ENCODE data around the gene LRP11.
A peak's percentile ranks its signal among the peaks of the same experiment; 100 is the strongest.
"Not testable (repeated sequence)": the region's sequence is repeated elsewhere in the genome, so short reads cannot be mapped to it uniquely, and the experiment has no call there.

LRP11 gene

DNA sequence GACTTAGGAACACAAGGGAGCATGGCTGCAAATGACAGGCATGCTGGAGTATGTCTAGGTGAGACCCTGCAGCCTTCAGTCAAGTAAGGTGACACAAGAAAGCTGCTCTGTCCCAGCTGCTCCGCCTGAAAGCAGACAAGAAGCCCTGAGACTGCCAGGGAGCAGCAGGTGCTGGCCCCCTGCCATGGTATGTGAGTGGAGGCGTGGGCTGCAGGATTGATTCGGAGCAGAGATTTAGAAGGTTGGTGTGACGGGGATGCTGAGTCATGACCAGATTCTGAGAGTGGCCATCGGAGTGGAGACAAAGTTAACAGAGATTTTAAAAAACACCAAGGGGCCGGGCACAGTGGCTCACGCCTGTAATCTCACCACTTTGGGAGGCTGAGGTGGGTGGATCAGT, 17.8 kb downstream of the LRP11 start:
- DNase-seq, result no peak

DNA sequence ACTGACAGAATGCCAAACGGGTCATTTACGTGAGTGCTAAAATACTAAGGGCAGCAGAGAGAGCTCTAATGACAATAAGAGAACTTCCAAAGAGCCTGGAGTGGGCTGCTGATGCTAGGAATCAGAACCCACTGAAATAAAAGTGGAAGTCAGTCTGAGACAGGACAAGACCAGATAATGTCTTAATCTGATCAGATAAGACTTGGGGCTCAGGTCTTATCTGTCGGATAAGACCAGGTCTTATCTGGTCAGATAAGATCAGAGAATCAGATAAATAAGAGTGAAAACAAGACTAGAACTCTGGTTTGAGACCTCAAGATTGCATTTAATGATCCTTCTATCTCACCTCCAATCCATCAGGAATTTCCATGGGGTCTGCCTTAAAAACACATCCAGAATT, 18.6 kb downstream of the LRP11 start:
- DNase-seq, result no peak

DNA sequence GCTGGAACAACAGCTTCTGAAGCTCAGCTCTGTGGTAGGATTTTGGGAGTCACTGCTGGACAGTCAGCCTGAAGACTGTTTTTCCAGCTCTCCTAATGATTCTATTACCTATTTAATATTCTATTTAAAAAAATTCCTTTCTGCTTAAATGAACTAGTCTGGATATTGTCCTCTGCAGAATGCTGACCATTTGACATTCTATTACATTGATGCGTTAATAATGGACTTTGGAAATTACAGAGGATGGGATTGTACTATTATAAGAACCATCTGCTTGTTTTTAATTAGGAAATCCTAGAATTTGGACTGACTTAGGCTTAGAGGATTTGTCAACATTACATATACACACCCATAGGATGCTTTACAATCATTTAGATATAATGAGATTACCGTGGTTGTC, 19.7 kb downstream of the LRP11 start:
- no peak for DNase-seq

DNA sequence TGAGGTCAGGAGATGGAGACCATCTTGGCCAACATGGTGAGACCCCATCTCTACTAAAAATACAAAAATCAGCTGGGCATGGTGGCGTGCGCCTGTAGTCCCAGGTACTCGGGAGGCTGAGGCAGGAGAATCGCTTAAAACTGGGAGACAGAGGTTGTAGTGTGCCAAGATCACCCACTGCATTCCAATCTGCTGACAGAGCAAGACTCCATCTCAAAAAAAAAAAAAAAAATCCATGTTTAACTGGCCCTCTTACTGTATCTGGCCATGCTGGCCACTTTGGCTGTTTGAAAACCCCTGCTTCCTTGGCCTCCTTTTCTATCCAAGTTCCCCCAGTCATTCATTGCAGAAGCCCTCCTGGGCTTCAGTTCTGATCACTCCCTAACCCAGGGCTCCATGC, 20.1 kb downstream of the LRP11 start:
- not testable (repeated sequence) for DNase-seq

DNA sequence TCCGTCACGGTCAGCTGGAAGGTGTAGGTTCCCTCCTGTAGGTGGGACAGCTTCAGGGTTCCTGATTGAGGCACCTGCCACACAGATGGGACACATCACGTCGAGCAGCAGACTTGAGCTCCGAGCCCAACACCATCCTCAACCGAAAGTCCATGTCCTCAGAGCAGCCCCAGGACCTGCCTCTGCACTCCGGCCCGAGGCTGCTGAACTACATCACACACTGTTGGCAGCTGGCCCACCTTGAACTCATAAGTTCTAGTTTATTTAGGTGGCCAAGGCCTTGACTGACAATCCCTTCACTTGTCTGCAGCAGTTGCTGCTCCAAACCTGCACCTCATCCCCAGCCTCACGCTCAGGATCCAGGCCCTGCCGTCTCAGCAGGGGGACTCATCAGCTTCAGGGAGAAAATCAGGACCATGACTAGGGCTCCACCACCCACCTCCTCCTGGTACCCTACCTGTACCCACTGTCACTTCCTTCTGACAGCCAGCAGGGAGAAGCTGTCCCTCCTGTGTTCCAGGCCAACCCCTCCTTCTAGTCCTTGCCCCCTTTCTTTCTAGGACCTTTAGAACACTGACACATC, 21.0 kb downstream of the LRP11 start:
- DNase-seq, result no peak

DNA sequence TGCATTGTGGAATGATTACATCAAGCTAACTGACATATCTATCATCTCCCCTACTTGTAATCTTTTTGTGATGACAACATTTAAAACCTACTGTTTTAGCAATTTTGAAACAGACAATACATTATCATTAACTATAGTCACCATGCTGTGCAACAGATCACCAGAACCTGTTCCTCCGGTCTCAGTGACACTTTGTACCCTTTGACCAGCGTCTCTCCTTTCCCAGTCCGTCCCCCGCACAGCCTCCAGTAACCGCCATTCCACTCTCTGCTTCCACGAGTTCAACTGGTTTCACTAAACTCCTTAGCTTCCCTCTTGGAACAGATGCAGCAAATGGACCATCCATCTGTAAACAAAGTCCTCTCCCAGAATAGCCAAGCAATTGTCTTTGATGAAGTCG, 21.8 kb downstream of the LRP11 start:
- no peak for DNase-seq

DNA sequence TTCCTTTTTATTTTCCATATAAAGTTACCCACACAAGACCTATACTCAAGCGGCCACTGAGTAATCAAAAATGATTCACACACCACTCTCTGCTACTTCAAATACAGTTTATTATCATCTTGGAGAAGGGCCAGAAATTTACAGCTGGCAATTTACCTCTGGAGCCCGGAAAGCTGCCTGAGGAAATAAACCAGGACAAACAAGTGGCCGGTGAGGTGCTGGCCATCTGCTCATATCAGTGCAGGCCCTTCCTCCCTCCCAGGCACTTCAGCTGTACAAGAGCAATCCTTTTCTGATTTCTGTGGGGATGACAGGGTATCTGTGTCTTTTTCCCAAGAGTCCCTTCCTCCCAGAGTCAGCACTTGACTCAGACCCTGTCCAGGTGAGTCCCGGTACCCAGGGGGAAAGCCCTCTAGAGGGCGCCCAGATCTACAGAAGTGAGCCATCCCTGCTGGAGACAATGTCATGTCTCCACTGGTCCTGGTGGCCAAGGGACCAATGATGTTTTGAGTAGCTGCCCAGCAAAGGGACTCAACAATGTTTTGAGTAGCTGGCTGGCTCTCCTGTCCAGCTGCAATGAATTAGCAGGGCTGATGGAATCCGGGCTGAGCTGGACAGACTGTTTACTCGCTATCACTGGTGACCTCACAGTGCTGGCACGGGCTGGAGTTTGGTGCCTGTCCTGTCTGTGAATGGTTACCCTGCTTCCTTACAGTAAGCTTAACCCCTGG, 23.6 kb downstream of the LRP11 start:
- peak; percentile 53 for DNase-seq

DNA sequence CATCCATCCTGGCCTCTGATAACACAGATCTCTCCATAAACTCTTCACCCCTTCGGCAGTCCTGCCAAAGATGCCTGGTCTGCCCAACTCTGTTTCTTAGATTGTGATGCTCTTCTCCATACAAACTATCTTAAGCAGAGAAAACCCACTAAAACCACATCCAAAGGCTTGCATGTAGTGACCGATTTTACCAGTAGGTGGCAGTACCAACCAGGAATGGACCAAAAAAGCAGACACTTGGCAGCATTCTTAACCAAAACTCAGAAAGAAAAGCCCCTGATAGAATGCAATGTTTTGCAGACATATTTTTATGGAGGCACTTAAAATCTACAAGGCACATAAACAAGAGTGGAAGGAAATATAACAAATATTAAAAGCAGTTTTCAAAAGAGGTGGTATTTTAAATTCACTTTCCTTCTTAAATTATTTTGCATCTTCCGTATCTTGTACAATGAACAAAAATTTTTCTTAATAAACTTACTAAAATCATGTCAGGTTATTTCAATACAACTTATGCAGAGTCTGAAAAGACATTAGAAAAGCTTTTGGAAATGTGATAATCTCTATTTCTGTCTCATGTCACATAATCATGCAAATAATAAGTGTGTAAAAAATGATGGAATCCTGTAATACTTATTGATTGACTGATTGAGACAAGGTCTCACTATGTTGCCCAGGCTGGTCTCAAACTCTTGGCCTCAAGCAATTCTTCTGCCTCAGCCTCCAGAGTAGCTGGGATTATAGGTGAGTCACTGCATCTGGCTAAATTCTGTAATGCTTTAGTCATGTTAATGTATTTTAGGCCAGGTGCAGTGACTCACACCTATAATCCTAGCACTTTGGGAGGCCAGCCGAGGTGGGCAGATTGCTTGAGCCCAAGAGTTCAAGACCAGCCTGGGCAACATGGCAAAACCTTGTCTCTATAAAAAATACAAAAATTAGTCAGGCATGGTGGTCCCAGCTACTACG, 29.4 kb downstream of the LRP11 start:
- peak; percentile 76 for DNase-seq

DNA sequence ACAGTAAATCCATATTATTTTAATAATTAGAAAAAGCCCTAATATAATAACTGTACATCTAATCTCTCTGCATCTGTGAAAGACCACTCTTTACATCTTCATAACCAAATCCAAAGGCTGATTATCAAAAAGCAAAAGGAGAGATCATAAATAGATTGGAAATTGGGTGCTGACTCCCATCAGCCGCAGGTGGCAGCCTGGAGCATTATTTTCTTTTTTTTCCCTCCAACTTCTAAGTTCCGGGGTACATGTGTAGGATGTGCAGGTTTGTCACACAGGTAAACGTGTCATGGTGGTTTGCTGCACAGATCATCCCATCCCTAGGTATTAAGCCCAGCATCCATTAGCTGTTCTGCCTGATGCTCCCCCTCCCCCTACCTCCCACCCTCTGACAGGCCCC, 30.5 kb downstream of the LRP11 start:
- no peak for DNase-seq

DNA sequence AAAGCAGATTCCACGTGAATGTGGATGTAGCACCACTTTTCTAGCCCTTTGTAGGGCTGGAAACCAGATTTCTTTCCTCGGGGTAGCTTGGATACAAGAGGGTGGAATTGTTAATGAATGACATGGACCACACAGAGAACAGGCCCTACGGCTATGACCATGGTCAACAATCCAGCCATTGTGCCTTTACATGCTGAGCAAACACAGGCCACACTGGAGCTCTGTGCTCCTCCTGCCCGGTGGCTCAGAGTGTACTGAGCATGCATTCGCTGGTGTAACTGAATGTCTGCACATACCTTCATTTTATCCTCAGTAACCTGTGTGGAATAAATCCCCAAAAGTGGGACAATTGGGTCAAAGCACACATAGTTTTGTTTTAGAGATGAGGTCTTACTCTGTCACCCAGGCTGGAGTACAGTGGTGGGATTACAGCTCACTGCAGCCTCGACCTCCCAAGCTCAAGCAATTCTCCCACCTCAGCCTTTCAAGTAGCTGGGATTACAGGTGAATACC, 32.8 kb downstream of the LRP11 start:
- no peak for DNase-seq

DNA sequence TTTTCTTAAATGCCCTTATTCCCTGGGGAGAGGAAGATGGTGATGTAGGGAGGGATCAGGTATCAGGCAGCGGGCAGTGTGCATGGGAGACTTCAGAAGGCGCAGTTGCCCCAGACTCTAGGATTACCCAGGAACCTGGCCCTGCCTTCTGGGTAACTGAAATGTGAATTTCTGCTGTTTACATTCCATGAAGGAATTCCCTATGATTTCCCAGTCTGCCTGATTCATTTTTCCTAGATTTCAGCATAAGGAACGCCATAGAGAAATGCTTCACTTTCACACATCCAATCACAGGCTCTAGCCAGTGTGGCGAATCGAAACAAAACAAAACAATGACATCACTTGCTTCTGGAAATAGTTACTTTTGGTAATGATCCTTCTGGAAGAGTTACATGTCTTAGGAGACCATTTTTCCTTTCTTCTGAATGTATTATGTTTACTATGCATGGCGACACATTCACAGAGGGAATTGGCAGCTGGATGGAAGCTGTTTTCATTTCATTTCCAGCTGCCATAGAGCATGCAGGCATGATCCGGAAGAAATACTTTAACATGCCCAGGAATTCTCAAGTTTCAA, 33.3 kb downstream of the LRP11 start:
- no peak for DNase-seq

DNA sequence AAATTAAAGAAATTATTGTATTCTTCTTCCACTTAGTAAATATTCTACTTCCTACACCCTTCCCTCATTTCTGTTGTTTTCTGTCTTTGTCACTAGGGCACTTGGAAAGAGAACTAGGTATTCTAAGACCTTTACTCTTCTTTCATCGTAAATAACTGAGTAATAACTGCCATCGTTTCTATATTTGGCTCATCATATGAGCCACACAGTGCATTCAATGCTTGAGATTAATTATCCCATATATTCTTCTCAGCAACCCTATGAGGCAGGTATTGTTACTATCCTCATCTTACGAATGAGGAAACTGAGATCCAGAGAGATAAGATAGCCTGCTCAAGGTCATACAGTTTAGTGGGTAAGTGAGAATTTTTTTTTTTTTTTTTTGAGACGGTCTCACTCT, 38.9 kb downstream of the LRP11 start:
- no peak for DNase-seq

DNA sequence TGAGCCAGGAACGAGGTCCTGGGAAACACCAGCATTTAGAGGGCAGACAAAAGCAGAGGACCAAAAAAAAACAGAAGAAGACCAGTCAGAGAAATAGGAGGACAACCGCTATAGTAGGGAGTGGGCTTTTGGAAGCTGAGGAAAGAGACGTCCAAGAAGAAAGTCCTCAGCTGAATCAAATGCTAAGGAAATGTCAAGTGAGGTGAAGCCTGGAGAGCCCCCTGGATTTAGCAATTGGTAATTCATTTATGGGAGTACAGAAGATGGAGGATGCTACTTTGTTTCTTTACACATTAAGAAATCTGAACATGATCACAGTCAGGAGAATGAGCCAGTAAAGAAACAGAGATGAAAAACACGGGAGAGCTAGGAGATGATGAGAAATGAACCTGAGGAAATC, 41.1 kb downstream of the LRP11 start:
- DNase-seq, result no peak

DNA sequence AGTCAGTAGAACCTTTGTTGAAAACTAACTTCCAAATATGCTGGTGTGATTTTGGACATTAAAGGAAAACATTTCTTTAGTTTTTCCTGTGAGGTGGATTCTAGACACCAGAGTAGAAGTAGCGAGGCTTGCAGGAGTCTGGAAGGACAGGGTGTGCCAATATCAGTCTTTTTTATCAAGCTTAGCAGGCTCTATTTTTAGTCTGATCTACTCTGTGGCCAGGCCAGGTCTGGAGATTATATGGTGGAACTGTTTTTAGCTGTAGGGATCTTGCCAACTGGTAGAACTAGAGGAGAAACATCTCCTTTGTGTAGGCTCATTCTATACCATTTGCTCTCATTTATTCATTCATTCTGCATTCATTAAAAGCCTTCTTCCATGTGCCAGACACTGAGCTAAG, 42.7 kb downstream of the LRP11 start:
- DNase-seq, result no peak

DNA sequence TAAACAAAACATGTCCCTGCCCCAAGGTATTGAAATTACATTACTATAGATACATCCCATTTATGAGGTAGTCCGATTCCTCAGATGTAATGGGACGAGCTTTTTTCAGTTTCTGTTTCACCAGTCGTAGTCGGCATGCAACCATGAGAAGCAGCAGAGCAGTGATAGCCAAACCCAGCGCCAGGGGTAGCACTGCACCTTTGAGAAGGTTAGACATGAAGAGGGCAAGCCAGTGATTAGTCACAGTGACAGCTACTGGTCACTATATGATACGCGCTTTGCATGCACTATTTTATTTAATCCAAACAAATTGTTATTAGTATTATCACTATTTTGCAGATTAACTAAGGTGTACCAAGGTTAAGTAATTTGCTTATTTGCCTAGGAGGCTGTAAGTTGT, 43.7 kb downstream of the LRP11 start:
- DNase-seq, result no peak

DNA sequence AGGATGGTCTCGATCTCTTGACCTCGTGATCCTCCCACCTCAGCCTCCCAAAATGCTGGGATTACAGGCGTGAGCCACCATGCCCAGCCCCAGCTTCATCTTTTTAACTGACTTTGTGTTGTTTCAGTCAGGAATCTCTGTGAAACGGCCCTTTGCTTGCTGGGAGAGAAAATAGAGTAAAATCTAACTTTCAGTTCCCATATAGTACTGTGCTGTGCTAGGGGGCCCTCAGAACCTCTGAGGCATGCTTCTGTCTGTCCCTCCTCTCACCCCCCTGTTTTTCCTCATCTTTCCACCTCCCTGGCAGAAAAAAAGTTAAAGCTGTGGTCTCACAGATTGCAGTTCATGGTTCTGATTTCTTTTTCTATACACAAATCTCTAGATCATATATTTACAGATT, 48.4 kb downstream of the LRP11 start:
- no peak for DNase-seq

DNA sequence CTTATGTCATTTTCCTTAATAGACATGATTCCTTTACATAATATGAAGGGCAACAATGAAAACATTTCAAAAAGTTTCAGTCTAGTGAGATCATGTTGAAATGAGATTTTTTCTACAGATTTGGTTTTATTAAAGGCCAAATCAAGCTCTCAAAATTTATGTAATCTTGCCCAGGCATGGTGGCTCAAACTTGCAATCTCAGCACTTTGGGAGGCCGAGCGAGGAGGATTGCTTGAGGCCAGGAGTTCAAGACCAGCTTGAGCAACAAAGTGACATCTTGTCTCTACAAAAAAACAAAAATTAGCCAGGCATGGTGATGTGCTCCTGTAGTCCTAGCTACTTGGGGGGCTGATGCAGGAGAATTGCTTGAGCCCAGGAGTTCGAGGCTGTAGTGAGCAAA, 50.8 kb downstream of the LRP11 start:
- DNase-seq, result no peak

DNA sequence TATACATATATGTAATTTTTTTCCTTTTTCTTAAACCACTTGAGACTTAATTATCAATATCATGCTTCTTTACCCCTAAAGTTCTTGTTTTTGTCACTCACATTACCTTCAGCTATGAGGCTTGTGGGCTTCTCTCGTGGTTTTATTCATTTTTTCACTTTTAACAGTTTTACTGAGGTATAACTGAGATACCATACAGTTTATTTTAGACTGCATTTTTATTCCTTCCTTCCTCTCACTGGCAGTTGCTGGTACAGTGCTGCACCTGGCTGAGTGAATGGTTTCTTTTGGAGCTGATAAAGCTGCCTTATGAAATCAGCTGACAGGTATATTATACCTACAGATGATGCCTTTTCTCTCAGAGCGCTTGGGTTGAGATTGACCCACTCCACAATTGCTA, 54.4 kb downstream of the LRP11 start:
- no peak for DNase-seq

DNA sequence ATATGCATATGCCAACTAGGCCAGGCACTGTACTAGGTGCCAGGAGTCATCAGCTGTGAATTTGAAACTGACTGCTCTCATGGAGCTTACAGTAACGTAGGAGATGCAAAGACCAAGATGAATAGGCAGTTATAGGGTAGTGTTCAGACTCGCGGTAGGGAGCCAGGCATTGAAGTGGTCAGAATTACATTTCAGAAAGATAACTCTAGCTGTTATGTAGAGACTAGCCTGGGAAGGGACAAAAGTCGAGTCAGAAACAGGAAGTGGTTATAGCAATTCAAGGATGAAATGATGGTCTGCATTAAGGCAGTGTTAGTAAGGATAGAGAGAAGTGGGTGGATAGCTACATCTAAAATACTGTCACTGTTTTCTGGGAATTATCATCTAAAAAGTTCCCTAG, 58.0 kb downstream of the LRP11 start:
- no peak for DNase-seq

DNA sequence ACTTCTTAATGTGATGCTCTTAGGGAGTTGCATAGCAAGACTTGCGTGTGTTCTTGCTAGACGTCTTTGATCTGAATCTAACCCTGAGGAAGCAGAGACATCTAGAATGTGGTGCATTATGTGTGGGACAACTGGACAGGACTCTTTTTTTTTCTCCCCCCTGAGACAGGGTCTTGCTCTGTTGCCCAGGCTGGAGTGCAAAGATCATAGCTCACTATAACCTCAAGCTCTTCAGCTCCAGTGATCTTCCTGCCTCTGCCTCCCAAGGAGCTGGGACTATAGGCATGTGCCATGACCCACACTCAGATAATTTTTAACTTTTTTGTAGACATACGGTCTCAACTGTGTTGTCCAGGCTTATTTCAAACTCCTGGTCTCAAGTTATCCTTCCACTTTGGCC, 80.6 kb downstream of the LRP11 start:
- no peak for DNase-seq

DNA sequence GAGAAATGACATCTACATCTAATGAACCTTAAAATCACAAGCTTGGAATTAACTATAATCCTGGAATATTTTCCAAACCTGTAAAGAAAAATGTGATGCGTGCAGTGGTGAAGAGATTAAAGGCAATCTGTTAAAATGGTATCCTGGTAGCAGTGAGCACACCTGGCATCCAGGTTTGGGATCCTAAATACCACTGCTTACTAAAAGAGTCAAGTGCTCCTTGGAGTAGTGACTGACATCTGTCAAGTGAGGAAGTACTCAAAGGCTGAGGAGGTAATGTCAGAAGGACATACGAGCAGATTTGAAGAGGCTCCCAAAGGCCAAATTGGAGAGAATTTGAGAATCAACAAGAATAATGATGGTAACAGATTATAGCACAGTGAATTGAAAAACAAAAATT, 81.8 kb downstream of the LRP11 start:
- no peak for DNase-seq

DNA sequence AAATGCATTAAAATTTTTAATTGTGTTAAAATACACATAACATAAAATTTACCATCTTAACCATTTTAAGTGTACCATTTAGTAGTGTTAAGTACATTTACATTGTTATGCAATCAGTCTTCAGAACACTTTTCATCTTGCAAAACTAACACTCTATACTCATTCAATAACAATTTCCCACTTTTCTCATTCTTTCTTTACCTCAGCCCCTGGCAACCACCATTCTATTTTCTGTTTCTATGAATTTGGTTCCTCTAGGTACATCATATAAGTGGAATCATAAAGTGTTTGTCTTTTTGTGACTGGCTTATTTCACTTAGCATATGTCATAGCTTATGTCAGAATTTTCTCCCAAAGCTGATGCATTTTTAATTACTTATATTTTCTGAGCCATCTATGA, 82.4 kb downstream of the LRP11 start:
- DNase-seq, result no peak

DNA sequence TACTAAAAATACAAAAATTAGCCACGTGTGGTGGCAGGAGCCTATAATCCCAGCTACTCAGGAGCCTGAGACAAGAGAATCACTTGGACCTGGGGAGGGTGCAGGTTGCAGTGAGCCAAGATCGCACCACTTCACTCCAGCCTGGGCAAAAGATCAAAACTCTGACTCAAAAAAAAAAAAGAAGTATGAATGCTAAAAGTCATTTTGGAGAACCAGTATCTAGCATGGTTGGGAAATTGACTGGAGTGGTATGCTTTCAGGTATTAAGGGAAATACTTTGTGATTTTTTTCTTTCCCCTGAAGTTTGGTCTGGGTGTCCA, 84.6 kb downstream of the LRP11 start:
- DNase-seq, result no peak

DNA sequence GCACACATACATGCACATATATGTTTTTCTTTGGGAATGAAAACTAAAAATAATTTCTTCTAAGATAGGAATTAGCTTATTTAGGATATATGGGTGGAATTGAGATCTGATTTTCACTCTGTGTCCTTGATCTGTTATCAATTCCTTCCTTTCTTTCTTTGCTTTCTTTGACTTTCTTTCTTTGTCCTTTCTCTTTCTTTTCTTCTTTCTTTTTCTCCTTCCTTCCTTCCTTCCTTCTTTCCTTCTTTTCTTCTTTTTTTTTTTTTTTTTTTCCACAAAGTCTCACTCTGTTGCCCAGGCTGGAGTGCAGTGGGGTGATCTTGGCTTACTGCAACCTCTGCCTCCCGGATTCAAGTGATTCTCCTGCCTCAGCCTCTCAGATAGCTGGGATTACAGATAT, 86.5 kb downstream of the LRP11 start:
- DNase-seq, result no peak
